Activated CD8-positive, alpha-beta memory T cell treated with anti-CD3 and anti-CD28 coated beads, Interleukin-2, amount 50 U/mL, for 4 hours (primary cell): ENCODE results near the gene CSF2.
"Not testable (repeated sequence)": the region's sequence is repeated elsewhere in the genome, so short reads cannot be mapped to it uniquely, and the experiment has no call there.

ENCODE experiments used
- DNase-seq: peaks from one replicate; pipeline ENCODE4 v3.0.0-alpha.2; 2020

Gene CSF2

GRCh38 chr5:132093271-132093670 lies 19.7 kb downstream of the CSF2 start:
- no peak for DNase-seq

GRCh38 chr5:132094393-132095076 lies 20.9 kb downstream of the CSF2 start:
- DNase-seq, result no peak

- DNase-seq, result no peak
These were observed 21.5 kb downstream of the CSF2 start for GRCh38 chr5:132095077-132095410.

GRCh38 chr5:132095424-132095972 lies 21.9 kb downstream of the CSF2 start:
- DNase-seq, result no peak

GRCh38 chr5:132096904-132097303 lies 23.3 kb downstream of the CSF2 start:
- no peak for DNase-seq

GRCh38 chr5:132098151-132098594 lies 24.6 kb downstream of the CSF2 start:
- DNase-seq, result no peak

- DNase-seq, result no peak
These were observed 25.0 kb downstream of the CSF2 start for GRCh38 chr5:132098621-132099020.

GRCh38 chr5:132099076-132099748 lies 25.6 kb downstream of the CSF2 start:
- DNase-seq, result peak; percentile 57

GRCh38 chr5:132099905-132100304 lies 26.3 kb downstream of the CSF2 start:
- DNase-seq, result no peak

- DNase-seq, result no peak
These were observed 27.2 kb downstream of the CSF2 start for GRCh38 chr5:132100672-132101261.

GRCh38 chr5:132101385-132101880 lies 27.8 kb downstream of the CSF2 start:
- DNase-seq, result no peak

- peak; percentile 35 for DNase-seq
These were observed 28.6 kb downstream of the CSF2 start for GRCh38 chr5:132102101-132102701.

GRCh38 chr5:132102944-132103331 lies 29.3 kb downstream of the CSF2 start:
- DNase-seq, result no peak

GRCh38 chr5:132103332-132103951 lies 29.9 kb downstream of the CSF2 start:
- DNase-seq, result peak; percentile 60

GRCh38 chr5:132103969-132104391 lies 30.4 kb downstream of the CSF2 start:
- no peak for DNase-seq

GRCh38 chr5:132104556-132104955 lies 31.0 kb downstream of the CSF2 start:
- no peak for DNase-seq

GRCh38 chr5:132105688-132106087 lies 32.1 kb downstream of the CSF2 start:
- DNase-seq, result no peak

GRCh38 chr5:132108495-132108894 lies 34.9 kb downstream of the CSF2 start:
- DNase-seq, result not testable (repeated sequence)

GRCh38 chr5:132108957-132109356 lies 35.4 kb downstream of the CSF2 start:
- DNase-seq, result not testable (repeated sequence)

- DNase-seq, result no peak
These were observed 36.0 kb downstream of the CSF2 start for GRCh38 chr5:132109494-132110053.

GRCh38 chr5:132110195-132110594 lies 36.6 kb downstream of the CSF2 start:
- DNase-seq, result no peak

GRCh38 chr5:132110930-132111329 lies 37.3 kb downstream of the CSF2 start:
- no peak for DNase-seq

- no peak for DNase-seq
These were observed 38.5 kb downstream of the CSF2 start for GRCh38 chr5:132112111-132112510.
